ACC112 (cell line): Measurements from ENCODE around the gene DNAJC17.

ENCODE experiments used
- H2AFZ ChIP-seq: fragments of 200-600 bp; sonication (generic); one replicate; pipeline ENCODE4 v1.6.0; 2017; ENCODE audit warnings: antibody characterized with exemption, low read length; ENCODE audit not compliant: unreplicated experiment
- H3K27ac ChIP-seq: fragments of 200-600 bp; sonication (generic); 2 replicates; pipeline ENCODE4 v1.5.1; 2014; ENCODE audit warnings: low read depth, mild to moderate bottlenecking, antibody characterized with exemption, low read length, moderate library complexity
- H3K27me3 ChIP-seq: fragments of 200-600 bp; sonication (generic); 2 replicates; pipeline ENCODE4 v1.6.1; 2014; ENCODE audit warnings: mild to moderate bottlenecking, antibody characterized with exemption, low read length, moderate library complexity, mixed read lengths; ENCODE audit not compliant: insufficient read depth
- H3K36me3 ChIP-seq: fragments of 200-600 bp; sonication (generic); 2 replicates; pipeline ENCODE4 v1.6.1; 2016; ENCODE audit warnings: mild to moderate bottlenecking, antibody characterized with exemption, low read length, moderate library complexity, mixed read lengths; ENCODE audit not compliant: insufficient read depth
- H3K4me1 ChIP-seq: fragments of 200-600 bp; sonication (generic); one replicate; pipeline ENCODE4 v1.6.1; 2016; ENCODE audit warnings: low read length, mixed read lengths; ENCODE audit not compliant: insufficient read depth, unreplicated experiment, control insufficient read depth
- H3K4me3 ChIP-seq: fragments of 200-600 bp; sonication (generic); 2 replicates; pipeline ENCODE4 v1.5.1; 2014; ENCODE audit warnings: mild to moderate bottlenecking, low read depth, low read length
- H3K79me2 ChIP-seq: fragments of 200-600 bp; sonication (generic); one replicate; pipeline ENCODE4 v1.6.0; 2016; ENCODE audit warnings: low read length; ENCODE audit not compliant: control insufficient read depth, unreplicated experiment, insufficient read depth

DNAJC17 gene

GRCh38 chr15:40775740-40776536, 31.3 kb downstream of the DNAJC17 start:
- Histone ChIP-seq H3K79me2 (no peaks in the 10 kb centered on the region), H3K27ac (no peak overlapping the region), H3K36me3 (peaks cover 14% of the 10 kb centered on the region; the same call in 1 of the 2 replicates), H3K4me1 (peaks cover 9% of the 10 kb centered on the region), H2AFZ (no peak overlapping the region), H3K4me3 (no peak overlapping the region), H3K27me3 (no peaks in the 10 kb centered on the region)

GRCh38 chr15:40775007-40775406, 32.3 kb downstream of the DNAJC17 start:
- Histone ChIP-seq H3K4me3 (no peak overlapping the region), H3K79me2 (no peaks in the 10 kb centered on the region), H3K4me1 (peaks cover 12% of the 10 kb centered on the region), H2AFZ (no peak overlapping the region), H3K36me3 (peaks cover 14% of the 10 kb centered on the region; the same call in 1 of the 2 replicates), H3K27me3 (no peaks in the 10 kb centered on the region), H3K27ac (no peak overlapping the region)

DNA sequence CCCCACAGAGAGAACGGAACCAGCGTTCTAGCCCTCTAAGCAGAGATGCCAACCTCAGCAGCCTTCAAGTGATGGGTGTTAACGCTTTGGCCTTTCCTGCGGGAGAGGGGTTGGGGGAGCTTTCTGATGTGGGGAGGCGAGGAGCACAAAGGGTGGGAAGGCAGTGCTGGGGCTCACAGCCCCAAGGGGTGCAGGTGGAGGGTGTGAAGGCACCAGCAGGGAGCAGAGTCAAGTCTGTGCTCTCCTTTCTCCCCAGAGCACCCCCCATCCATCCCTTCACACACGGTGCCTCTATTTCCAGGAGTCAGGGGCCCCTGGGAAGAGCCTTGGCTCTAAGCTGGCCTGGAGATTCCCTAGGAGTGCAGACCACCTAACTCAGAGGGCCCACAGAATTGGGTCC, 33.4 kb downstream of the DNAJC17 start:
- H3K4me3 ChIP-seq = no peak overlapping the region
- H2AFZ ChIP-seq = no peak overlapping the region
- no peaks in the 10 kb centered on the region for H3K27me3 ChIP-seq
- peaks cover 14% of the 10 kb centered on the region; the same call in 1 of the 2 replicates for H3K36me3 ChIP-seq
- no peak overlapping the region for H3K27ac ChIP-seq
- no peaks in the 10 kb centered on the region for H3K79me2 ChIP-seq
- peaks cover 20% of the 10 kb centered on the region for H3K4me1 ChIP-seq

GRCh38 chr15:40773496-40773895, 33.8 kb downstream of the DNAJC17 start:
- Histone ChIP-seq H3K36me3 (peaks cover 14% of the 10 kb centered on the region; the same call in 1 of the 2 replicates), H3K79me2 (no peaks in the 10 kb centered on the region), H3K27me3 (no peaks in the 10 kb centered on the region), H3K4me3 (no peak overlapping the region), H3K4me1 (peaks cover 24% of the 10 kb centered on the region), H3K27ac (no peak overlapping the region), H2AFZ (no peak overlapping the region)

DNA sequence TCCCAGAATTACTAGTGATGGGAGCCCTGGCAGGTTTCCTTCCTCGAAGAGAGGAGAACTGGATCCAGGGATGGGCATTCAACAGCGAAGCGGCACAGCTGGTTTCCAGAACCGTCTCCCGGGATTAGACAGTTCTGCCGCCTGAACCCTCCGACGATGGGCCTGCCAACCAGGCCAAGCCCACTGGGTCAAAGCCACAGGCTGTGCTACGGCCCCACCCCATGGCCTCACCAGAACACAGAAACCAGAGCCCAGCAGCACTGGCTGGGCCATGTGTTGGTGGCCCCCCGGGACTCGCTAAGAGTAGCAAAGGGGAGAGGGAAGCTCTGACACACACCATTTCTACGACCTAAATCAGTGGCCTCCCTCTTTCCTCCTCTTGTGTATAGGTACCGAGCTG, 35.3 kb downstream of the DNAJC17 start:
- no peak overlapping the region for H2AFZ ChIP-seq
- H3K4me1 ChIP-seq = peaks cover 29% of the 10 kb centered on the region
- H3K4me3 ChIP-seq = no peak overlapping the region
- no peak overlapping the region for H3K27ac ChIP-seq
- H3K27me3 ChIP-seq = no peaks in the 10 kb centered on the region
- H3K36me3 ChIP-seq = peaks cover 14% of the 10 kb centered on the region; the same call in 1 of the 2 replicates
- H3K79me2 ChIP-seq = no peaks in the 10 kb centered on the region

DNA sequence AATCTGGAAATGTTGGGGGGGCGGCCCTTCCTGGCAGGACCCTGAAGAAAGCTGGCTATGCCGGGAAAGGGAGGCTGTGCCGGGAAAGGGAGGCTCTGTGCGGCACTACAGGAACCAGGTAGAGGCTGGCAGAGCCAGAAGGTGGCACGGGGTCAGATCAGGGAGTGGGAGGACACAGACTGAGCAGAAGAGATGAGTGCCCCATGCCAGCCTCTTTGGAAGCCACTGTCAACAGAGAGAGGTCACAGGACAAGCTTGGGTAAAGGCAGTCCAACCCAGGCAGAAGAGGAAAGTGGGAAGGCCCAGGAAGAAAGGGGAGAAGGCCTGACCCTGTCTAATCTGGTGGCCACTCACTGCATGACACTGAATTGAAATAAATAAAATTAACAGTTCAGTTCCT, 36.0 kb downstream of the DNAJC17 start:
- Histone ChIP-seq H3K36me3 (peaks cover 14% of the 10 kb centered on the region; the same call in 1 of the 2 replicates), H3K4me3 (no peak overlapping the region), H3K27ac (no peak overlapping the region), H3K79me2 (no peaks in the 10 kb centered on the region), H3K4me1 (peaks cover 28% of the 10 kb centered on the region), H2AFZ (no peak overlapping the region), H3K27me3 (no peaks in the 10 kb centered on the region)

GRCh38 chr15:40770147-40770721, 37.0 kb downstream of the DNAJC17 start:
- peaks cover 14% of the 10 kb centered on the region; the same call in 1 of the 2 replicates for H3K36me3 ChIP-seq
- H3K4me1 ChIP-seq = peaks cover 37% of the 10 kb centered on the region
- no peak overlapping the region for H3K27ac ChIP-seq
- H3K4me3 ChIP-seq = no peak overlapping the region
- no peaks in the 10 kb centered on the region for H3K27me3 ChIP-seq
- H3K79me2 ChIP-seq = no peaks in the 10 kb centered on the region
- H2AFZ ChIP-seq = no peak overlapping the region

DNA sequence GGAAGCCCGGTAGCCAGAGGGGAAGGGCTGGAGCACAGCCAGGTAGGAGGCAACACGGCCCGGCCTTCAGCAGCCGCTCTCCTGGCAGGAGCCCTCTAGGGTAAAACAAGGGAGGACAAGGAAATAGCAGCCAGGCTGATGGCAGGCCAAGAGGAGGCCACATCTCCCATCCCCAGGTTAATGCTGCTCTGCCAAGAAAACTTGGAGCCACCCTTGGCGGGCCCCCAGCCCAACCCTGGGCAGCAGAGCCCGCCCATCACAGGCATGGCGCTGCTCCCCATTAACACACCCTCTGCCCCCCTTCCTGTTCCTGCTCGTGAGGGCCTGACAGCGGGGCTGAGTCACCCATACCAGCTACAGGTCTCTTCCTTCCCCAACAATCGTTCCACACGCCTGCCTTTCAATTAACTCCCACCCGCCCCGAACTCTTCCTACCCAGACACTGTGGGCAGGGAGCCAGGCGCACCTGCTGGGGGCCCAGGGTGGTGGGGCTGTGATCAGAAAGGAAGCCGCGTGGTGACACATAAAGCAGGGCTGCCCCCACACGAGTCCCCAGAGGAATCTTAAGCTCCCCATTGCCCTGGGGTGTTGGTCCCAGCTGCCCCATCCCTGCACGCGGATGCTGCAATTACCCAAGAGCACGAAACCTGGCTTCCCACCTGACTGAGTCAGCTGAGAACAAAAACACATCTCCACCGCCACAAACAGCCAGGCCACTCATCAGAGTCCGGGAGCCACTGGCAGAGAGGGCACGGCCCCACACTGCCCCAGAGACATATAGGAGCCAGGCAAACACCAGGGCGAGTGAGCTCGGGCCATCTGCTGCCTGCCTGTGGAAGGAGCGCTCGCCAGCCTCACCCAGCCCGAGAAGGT, 37.8 kb downstream of the DNAJC17 start, which contains the start of gene C15orf62:
TSS of gene C15orf62 (plus strand) at position 707 of the 873 bp plus-strand sequence. CDS start 516 bp downstream, outside the sequence.
- Histone ChIP-seq H3K79me2 (no peaks in the 10 kb centered on the region), H3K4me3 (no peak within 1 kb of the TSS), H2AFZ (no peak within 1 kb of the TSS), H3K4me1 (peaks cover 44% of the 10 kb centered on the region), H3K27me3 (no peaks in the 10 kb centered on the region), H3K36me3 (peaks cover 11% of the 10 kb centered on the region; the same call in 1 of the 2 replicates), H3K27ac (no peak within 1 kb of the TSS)

DNA sequence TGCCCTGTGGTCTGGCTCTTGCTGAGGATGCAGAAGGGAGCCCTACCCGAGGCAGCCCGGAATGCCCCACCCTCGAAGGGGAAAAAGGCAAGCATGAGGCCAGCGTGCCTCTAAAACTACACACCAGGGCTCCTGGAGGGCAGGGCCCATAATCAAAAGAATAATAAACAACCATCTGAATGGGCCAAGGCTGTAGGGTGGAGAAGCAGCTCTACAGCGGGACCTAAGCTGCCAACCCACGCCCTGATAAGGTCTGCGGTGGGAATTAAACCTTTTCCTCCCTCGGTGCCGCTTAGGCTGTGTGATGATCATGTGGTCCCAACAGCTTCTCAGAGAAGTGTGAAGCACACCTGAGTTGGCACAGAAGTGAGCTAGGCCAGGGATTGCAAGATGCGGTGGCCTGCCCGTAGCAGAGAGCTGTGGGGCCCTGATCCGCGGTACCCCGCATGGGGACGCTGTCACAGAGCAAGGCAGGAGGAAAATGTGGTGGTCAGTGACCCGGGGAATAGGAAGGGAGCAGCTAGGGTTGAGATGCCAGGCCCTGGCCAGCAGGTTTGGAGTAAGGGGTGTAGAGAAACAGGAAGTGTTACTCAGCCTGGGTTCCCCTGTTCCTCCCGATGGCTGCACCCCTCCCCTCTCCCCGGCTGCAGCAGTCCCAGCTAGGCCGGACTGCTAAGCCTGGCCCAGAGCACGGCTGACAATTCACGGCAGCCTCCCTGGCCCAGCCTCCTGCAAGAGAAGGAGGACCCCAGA, 38.6 kb downstream of the DNAJC17 start:
- Histone ChIP-seq H2AFZ (no peak overlapping the region), H3K27me3 (no peaks in the 10 kb centered on the region), H3K79me2 (no peaks in the 10 kb centered on the region), H3K36me3 (peaks cover 6% of the 10 kb centered on the region; the same call in 1 of the 2 replicates), H3K4me1 (peaks cover 46% of the 10 kb centered on the region), H3K4me3 (no peak overlapping the region), H3K27ac (no peak overlapping the region)
